HG02571 (cell line): ENCODE results near the gene PALLD.

Source experiments
- ATAC-seq: cut with Tn5 transposase; IDR thresholded peaks from one replicate; pipeline ENCODE4 v1.9.1; 2021; ENCODE audit warnings: mild to moderate bottlenecking, moderate library complexity; ENCODE audit not compliant: unreplicated experiment

The PALLD gene

DNA sequence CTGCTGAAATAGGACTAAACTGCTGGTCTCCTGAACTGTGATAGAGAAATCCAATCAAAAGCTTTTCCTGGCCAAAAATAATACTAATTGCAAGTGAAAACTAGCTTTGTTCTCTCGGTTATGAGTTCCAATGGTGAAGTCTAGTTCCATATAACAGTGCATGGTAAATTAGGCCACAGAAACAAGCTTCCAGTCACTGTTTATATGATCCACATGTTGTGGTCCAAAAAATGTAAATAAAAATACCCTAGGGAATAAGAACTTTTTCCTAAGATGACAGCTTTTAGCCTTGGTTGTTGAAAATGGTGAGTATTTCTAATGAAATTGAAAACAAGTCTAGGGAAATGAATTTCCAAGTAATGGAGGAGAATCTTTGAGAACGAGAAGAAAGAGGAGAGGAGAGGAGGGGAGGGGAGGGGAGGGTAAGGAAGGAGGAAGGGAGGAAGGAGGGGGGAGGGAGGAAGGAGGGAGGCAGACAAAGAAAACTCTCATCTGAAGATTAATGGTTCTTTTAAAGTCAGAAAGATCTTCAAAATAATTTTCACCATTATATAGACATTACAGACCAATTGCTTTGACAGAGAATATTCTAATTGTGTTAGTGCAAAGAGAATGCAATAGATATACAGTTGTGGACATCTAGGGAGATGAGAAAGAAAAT is 26.1 kb downstream of the PALLD start:
- ATAC-seq: no peak

DNA sequence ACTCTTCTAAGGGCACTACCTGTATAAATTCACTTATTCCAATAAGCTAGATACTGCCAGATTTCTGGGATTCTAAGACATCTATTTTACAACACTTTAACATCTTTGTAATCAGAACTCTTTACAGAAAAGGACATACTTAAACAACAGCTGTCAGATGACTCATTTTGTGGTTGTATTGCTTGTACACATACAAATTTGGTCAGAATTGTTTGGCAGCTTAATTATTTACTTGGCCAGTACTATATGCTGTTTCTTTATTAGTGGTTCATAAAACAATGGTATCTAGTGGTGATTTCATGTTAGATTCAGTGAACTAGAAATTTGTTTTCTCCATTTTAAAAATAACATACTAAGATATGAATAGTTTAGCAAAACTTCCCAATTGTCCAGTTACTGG is 27.2 kb downstream of the PALLD start:
- no peak for ATAC-seq

DNA sequence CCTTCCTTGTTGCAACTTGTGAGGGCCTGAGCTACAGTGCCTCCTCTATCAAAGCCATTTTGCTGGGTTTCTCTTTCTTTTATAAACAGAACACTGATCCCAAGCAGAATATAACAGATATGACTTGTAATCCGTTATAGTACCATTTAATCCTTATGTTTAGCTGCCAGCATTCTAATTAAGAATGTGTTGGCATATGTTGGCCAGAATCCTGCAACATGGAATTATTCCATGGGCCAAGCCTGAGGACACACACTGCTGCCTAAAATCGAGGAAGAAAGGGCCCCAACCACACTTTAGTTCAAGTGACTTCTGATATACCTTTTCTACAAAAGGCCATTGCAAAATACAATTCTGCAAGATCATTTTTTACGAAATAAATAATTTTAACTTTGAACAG is 28.0 kb downstream of the PALLD start:
- ATAC-seq: no peak

DNA sequence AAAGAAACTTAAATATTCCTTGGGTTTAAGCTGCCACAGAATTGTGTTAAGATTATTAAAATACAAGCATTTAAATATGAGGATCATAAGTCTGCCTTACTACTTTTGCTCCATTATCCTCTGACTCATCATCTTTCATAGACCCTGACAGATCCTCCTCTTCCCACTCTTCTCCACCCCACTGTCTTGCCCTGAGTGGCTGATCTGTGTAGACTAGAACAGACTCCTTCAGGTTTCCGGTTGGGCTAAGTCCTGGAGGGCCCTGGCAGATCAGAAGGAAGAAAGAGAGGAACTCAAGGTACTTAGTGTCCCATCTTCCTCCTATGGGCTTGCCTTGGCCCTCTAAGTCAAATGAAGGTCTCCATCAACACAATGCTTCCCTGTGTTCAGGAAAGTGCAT is 30.7 kb downstream of the PALLD start:
- no peak for ATAC-seq

DNA sequence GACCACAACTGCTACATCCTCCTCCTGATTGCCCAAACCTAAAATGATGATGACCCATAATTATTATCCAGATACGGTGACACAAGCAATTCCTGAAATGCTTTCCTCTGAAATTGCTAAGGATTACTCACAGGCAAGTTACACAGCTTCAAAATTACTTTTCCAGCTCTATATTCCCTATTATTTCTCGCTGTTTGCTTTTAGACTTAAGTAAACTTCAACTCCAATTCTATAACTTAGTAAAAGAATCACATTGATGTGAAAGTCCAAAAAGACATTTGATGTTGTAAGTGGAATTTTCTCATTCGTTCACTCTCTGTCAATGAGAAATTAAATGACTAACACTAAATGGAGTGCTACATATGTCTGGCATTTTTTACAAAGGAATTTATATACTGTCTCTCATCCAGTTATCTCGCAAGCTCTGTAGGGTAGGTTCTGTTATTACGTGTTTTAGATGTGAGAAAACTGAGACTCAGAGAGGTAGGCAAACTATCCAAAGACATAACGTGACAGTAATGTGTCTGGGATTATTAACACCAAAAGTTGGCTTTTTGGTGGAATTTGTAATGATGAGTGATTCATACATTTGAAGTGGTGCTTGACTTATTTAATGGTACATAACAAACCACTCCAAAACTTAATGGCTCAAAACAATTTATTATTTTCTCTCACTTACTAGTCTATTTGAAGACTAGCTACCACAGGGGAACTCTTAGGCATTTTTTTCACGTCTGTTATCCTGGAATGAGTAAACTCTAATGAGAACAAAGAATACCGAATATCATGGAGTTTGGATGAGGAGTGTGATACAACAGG is 31.5 kb downstream of the PALLD start:
- ATAC-seq: no peak

DNA sequence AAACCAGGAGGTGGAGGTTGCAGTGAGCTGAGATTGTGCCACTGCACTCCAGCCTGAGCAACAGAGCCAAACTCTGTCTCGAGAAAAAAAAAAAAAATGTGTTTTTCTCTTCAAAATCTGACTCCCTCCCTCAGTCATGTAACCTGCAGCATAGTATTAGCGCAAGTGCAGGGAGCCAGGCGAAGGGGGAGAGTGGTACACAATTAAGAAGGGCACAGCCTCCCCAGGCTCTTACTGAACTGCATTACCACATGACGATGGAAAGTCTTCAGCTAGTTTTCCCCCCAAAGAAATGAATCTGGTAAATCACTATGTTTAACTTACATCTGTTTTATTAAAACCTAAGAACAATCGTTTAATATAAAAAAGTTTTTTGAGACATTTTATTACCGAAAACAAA is 32.4 kb downstream of the PALLD start:
- no peak for ATAC-seq

DNA sequence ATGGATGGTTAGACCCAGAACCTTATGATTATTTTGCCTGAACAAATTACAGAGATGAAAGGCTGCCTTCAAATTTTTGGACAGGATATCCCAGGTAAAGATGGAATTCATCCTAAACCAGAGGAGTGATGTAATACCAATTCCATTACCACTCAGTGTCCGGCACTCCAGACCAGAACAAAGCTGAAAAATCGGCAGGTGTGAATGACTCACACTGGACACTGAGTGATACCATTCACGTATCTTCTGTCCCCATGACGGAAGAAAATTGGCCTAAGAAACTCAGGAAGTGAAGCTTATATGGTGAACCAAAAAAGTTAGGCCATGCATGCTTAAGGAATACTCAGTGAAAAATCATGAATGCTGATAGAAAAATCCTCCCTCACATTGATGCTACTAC is 34.5 kb downstream of the PALLD start:
- ATAC-seq: no peak

DNA sequence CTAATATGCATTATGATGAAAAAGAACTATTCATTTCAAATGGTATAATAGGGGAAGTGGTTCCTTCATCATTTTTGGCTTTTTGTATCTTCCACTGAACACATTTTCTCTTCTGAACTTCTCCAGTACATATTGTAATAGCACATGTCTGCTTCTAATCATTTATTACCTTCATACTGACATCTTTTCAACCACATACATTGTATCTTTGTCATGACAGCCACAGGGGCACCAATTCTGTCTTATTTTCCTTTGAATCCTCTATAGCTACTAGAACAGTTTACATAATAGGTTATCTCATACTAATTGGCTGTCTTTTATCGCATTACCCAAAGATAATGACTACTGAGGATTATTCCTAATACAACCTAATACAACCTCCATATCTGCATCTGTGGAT is 37.7 kb downstream of the PALLD start:
- no peak for ATAC-seq

DNA sequence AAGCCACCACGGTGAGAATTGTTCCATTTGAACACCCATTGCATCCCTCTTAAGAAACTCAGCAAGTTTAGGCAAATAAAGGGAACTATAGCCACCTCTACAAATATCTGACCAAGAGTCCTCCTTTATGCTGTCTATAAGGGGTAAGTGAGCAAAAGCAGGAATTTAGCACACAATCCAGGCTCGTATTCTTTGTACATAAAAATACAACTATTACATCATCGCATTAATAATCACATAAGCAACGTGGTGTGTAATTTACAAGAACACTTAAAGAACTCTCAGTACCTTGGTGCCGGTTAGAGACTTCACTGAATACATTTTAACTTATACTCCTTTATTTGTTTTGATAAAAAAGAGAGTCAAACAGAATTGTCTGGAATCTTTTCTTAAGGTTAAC is 38.8 kb downstream of the PALLD start:
- ATAC-seq: no peak

DNA sequence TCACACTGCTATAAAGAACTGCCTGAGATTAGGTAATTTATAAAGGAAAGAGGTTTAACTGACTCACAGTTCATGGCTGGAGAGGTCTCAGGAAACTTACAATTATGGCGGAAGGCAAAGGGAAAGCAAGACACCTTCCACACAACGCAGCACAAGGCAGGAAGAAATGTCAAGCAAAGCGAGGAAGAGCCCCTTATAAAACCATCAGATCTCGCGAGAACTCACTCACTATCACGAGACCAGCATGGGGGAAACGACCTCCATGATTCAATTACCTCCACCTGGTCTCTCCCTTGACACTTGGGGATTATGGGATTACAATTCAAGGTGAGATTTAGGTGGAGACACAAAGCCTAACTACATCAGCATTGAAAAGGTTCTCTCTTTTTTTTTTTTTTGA is 39.6 kb downstream of the PALLD start:
- ATAC-seq: no peak

DNA sequence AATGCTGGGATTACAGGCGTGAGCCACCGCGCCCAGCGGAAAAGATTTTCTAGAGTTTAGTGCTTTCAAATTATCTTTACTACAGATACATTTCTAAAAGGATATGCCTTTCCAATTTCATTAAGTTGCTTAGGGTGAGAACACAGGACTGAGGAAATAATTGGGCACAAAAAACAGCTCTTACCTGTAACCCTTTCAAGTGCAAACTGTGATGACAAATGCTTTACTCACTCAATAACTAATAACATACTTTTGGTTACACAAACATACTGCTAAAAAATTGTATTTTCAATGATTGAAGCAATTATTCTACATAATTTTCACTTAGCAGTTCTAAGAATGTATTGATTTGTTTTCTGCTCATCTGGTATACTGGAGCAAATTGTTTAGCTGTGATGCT is 40.2 kb downstream of the PALLD start:
- no peak for ATAC-seq

DNA sequence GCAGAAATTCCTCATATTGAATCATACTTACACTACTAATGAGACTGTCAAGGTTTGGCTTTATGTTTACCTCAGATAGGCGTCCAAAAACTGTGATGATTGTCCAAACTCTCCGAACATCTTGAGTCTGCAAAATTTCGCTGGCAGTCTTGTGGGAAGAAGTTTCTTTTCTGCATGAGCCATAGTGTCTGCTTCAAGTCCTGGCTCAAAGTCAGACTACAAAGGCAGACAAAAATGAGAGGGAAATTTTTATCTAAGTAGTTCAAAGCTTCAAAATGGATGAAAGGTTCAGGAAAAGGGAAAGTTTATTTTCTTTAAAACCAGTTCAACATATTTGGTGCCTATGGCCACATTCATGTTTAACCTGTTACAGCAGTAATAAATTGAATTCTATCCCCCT is 40.7 kb downstream of the PALLD start:
- ATAC-seq: no peak

DNA sequence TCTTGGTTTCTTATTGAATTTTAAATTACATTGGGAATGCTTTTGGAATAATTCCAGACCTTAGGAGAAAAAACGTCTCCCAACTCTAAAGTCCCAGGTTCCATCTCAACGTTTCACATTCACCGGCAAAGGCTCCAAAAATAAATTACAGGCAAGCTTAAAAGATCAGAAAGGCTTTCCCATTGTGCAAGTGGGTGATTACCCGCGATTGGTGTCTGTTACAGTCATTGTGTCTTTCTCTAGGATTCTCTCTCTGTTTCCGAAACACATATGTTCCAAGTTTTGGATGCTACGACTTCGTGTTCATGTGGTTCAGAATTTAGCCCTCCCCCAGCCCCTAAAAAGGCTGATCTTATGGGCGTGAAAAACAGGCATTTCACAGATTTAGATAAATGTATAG is 41.8 kb downstream of the PALLD start:
- no peak for ATAC-seq

DNA sequence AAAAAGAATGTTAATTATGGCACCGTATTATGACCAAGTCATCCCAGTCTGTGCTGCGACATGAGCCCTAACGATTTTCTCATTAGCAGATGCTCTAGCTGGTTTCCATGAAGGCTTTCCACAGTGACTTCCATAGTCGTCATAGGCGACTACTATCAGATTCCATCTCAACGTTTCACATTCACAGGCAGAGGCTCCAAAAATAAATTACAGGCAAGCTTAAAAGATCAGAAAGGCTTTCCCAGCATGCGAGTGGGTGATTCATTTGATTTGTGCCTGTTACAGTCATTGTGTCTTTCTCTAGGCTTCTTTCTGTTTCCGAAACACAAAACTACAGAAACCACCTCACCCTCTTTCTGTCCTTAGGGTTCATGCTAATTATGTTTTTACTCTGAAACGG is 43.2 kb downstream of the PALLD start:
- no peak for ATAC-seq

DNA sequence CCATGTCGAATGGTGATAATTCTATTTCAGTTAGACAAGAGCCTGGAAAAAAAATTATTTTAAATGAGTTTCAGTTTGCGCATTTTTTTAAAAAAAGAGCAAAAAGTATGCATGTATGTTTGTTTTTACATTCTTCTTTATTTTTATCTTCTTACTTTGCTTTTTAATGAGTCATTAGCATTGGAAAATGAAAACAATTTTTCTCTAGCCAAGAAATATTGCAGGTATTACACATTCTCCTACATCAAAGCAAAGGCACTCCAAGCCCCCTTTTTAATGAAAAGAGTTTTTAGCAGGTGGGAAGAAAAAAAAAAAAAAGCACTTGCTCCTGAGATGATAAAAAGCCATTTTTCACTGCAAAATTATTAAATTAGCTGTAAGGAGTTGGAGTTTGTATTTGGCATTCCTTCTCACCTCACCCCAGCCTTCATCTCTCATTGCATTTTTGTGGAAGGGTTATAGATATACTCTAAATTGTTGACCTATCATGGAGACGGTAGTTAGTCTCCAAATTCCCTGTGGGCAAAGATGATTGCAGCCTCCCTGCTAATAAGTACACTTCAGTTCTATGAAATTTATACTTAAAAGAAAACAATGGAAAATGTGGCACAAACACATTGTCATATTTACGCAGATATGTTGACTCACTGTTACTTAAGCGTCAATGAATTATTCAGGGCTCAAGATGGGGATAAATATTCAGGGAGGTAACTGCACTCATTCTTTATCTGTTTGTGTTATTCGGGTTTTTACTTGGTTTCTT is 43.8 kb downstream of the PALLD start:
- ATAC-seq: no peak

DNA sequence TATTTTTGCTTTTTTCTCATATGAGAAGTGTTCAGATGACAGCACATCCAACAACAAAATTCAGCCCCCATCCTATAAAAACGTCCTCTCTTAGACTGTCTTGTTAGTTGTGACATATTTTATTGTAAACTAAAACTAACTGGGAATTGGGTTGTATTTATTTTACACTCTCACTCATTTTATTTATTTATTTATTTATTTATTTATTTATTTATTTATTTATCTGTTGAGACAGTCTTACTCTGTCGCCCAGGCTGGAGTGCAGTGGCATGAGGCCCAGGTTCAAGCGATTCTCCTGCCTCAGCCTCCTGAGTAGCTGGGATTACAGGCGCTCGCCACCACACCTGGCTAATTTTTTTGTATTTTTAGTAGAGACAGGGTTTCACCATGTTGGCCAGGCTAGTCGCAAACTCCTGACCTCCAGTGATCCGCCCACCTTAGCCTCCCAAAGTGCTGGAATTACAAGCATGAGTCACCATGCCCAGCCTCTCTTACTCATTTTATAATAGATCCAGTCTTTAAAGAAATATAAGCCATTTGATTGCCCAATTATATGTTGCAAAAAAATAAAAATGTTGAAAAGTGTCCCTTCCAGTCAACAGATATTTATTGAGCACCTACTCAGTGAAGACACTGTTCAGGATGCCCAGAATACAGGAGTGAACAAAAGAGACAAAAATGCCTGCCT is 44.6 kb downstream of the PALLD start:
- no peak for ATAC-seq

DNA sequence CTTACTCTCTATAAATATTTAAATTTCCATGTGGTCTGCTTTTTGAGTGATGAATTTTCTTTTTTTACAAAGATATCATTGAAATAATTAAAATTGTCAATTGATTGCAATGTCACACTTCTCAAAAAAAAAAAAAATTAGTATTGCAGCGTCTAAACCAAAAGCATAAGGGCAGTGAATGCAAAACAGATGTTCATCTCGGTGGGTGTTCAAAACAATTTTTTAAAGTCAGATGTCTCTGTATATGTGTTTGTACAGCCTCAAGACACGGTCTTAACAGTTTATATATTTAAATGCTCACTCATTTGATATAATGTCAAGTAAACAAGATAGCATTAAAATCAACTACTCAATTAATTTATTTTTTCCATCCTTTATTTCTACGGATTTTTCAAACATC is 52.3 kb downstream of the PALLD start:
- no peak for ATAC-seq

DNA sequence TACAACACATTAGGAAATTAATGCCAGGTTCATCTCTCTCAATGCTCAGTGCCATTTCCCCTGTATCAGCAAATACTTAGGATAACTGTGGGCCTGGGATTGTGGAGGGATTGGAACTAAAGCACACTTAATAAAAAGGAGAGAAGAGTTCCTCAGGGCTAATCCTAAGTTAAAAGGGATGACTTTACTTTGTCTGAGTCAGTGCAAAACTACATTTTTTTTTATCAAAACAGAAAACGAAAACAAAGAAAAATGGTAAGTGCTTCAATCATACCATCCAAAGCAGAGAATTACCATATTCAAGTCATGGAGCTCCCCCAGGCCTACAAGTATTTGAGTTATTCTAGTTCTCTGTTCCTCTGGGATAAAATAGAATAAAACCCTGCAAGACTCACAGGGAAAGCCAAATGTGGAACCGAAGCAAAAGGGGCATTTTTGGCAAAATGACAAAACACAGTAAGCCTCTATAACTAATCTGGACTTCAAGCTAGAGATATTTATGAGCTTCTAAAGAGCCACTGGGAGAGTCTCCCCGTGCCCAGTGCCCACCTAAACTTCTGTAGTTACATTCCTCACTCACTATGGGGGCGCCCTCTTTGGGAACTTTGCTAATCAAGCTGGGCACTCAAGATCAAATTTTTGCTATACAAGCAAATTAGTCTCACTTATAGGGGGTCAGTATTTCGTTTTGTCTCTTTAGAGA is 53.4 kb downstream of the PALLD start:
- no peak for ATAC-seq

DNA sequence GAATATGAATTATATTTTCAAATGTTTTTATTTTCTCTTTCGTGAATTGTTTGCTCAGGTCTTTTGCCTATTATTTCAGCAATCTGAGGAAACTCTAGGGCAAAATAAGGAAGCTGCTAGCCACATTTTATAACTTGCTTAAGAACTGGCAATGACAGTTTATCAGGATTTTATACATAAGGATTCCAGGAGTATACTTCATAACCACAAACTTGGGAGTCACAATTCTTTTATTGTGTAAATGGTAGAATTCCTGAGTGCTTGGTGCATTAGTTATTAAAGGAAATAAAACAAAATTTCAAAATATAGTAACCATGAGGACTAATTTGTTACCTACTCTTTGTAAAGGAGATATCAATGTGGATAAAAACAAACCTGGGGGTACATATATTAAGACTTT is 54.4 kb downstream of the PALLD start:
- ATAC-seq: no peak

DNA sequence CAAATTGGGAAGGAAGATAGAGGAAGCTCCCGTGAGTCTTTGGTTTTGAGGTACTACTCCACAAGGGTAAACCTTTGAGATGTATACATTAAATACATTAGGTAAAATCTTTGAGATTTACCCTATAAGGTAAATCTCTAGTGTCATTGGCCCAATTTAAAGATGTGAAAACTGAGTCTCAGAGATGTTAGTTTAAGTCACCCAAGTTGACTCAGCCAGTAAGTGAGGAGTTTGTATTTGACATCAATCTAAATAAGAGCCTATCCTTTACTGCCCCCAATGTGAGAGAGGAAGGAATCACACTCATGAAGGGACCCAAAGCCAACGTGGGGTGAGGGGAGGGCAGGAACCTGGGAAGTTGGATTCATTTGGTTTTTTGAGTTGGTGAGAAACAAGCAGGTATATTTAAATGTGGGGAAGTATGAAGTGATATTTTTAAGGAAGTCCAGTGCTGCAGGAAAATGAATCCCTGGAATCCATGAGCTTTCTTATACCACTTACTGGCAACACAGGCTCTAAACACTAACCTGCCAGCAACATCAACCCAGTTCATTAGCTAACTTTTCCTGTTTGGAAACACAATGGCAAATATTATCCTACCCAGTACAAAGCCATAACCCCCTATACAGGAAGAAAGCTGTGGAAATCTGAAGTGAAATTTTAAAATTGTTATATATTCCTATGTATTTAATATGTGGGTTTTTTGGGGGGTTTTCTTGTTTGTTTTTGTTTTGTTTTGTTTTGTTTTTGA is 55.3 kb downstream of the PALLD start:
- ATAC-seq: no peak
